IMR-90 (cell line): ENCODE data around the gene PDE11A. TPM values are rescaled to one million over a fixed set of nuclear protein-coding genes. Genes with fewer than 3 reads are reported as not detected.

Experiments used
- ATAC-seq: fragments of 200-7000 bp; cut with Tn5 transposase; 2 replicates; pipeline ENCODE4 v1.9.1; 2020; ENCODE audit warnings: low read depth, mild to moderate bottlenecking, moderate library complexity
- BruUV-seq: library from RNA; stranded (reverse); fragments of 400-500 nt; replicated peaks from 2 replicates; lab custom pipeline; 2021; lab: Mats Ljungman, UMichigan
- CTCF ChIA-PET: fragments of 300-600 bp; formaldehyde crosslinking; extraction: SDS; loops from one replicate; lab custom pipeline; 2021; ENCODE audit warnings: antibody characterized with exemption; lab: Yijun Ruan, JAX
- POLR2A ChIA-PET: fragments of 300-600 bp; sonication (Branson Sonifier 250); formaldehyde crosslinking; loops from one replicate; lab custom pipeline; 2022; ENCODE audit warnings: antibody characterized with exemption; ENCODE audit not compliant: unreplicated experiment; lab: Charles Lee
- DNase-seq: peaks from one replicate; pipeline ENCODE4 v3.0.0; 2013
- H2AFZ ChIP-seq: replicated peaks from 2 replicates; pipeline ENCODE3; 2013; ENCODE audit warnings: low read length, mild to moderate bottlenecking; ENCODE audit not compliant: poor library complexity
- H2AK5ac ChIP-seq: 2 replicates; pipeline ENCODE4 v1.6.1; 2013; ENCODE audit warnings: low read depth, low read length, inconsistent platforms
- H2AK9ac ChIP-seq: replicated peaks from 2 replicates; pipeline ENCODE3; 2013; ENCODE audit warnings: mild to moderate bottlenecking, low read depth, low read length, moderate library complexity; ENCODE audit not compliant: poor library complexity
- H2BK120ac ChIP-seq: 2 replicates; pipeline ENCODE4 v1.6.1; 2013; ENCODE audit warnings: low read depth, low read length, inconsistent platforms
- H2BK15ac ChIP-seq: 3 replicates; pipeline ENCODE4 v1.6.1; 2013; ENCODE audit warnings: low read depth, low read length, inconsistent platforms
- H2BK20ac ChIP-seq: 2 replicates; pipeline ENCODE4 v1.6.1; 2013; ENCODE audit warnings: low read depth, mild to moderate bottlenecking, inconsistent platforms, low read length, moderate library complexity
- H2BK5ac ChIP-seq: 2 replicates; pipeline ENCODE4 v1.6.1; 2013; ENCODE audit warnings: mild to moderate bottlenecking, low read depth, low read length, inconsistent platforms; ENCODE audit not compliant: poor library complexity, severe bottlenecking
- H3K14ac ChIP-seq: replicated peaks from 2 replicates; pipeline ENCODE4 v1.6.1; 2013; ENCODE audit warnings: low read depth, low read length, inconsistent platforms
- H3K18ac ChIP-seq: 2 replicates; pipeline ENCODE4 v1.6.1; 2013; ENCODE audit warnings: low read depth, low read length, control low read depth
- H3K23ac ChIP-seq: 2 replicates; pipeline ENCODE4 v1.6.1; 2013; ENCODE audit warnings: low read depth, low read length, inconsistent platforms
- H3K27ac ChIP-seq: 2 replicates; pipeline ENCODE4 v1.5.1; 2013; ENCODE audit warnings: mild to moderate bottlenecking, control low read depth, low read length; ENCODE audit not compliant: insufficient read depth
- H3K27me3 ChIP-seq: 2 replicates; pipeline ENCODE4 v1.6.1; 2013; ENCODE audit warnings: low read length; ENCODE audit not compliant: control insufficient read depth, insufficient read depth
- H3K36me3 ChIP-seq: 2 replicates; pipeline ENCODE4 v1.6.1; 2013; ENCODE audit warnings: low read length, mixed read lengths; ENCODE audit not compliant: control insufficient read depth, insufficient read depth
- H3K4ac ChIP-seq: 2 replicates; pipeline ENCODE4 v1.6.1; 2013; ENCODE audit warnings: low read depth, low read length, inconsistent platforms
- H3K4me1 ChIP-seq: 2 replicates; pipeline ENCODE4 v1.6.1; 2013; ENCODE audit warnings: low read length, mixed read lengths; ENCODE audit not compliant: control insufficient read depth, insufficient read depth
- H3K4me2 ChIP-seq: 2 replicates; pipeline ENCODE4 v1.6.1; 2013; ENCODE audit warnings: low read depth, mild to moderate bottlenecking, control low read depth, low read length, moderate library complexity
- H3K4me3 ChIP-seq: 2 replicates; pipeline ENCODE4 v1.5.1; 2013; ENCODE audit warnings: low read depth, mild to moderate bottlenecking, control low read depth, low read length, moderate library complexity; ENCODE audit not compliant: insufficient read depth
- H3K56ac ChIP-seq: 2 replicates; pipeline ENCODE4 v1.6.1; 2013; ENCODE audit warnings: low read length, inconsistent platforms; ENCODE audit not compliant: insufficient read depth; ENCODE audit errors: extremely low read depth
- H3K79me1 ChIP-seq, 2 experiments: 2 replicates each; pipeline ENCODE4 v1.6.1; 2013; ENCODE audit warnings: low read length in 2 of 2, inconsistent platforms in 1 of 2, low read depth in 1 of 2
- H3K9ac ChIP-seq: 2 replicates; pipeline ENCODE4 v1.6.1; 2013; ENCODE audit warnings: low read depth, low read length, control low read depth
- H3K9me1 ChIP-seq: 2 replicates; pipeline ENCODE4 v1.6.1; 2013; ENCODE audit warnings: low read length, inconsistent platforms; ENCODE audit not compliant: insufficient read depth
- H3K9me3 ChIP-seq: 2 replicates; pipeline ENCODE4 v1.6.1; 2013; ENCODE audit warnings: low read length; ENCODE audit not compliant: control insufficient read depth, insufficient read depth
- H4K20me1 ChIP-seq: 2 replicates; pipeline ENCODE4 v1.6.1; 2013; ENCODE audit warnings: low read length, inconsistent platforms; ENCODE audit not compliant: insufficient read depth
- H4K5ac ChIP-seq: 2 replicates; pipeline ENCODE4 v1.6.1; 2013; ENCODE audit warnings: mild to moderate bottlenecking, low read depth, low read length, control low read depth
- H4K8ac ChIP-seq, 2 experiments: 2 replicates each; pipeline ENCODE4 v1.6.1; 2013; ENCODE audit warnings: low read depth in 2 of 2, low read length in 2 of 2, control low read depth in 1 of 2, inconsistent platforms in 1 of 2
- H4K91ac ChIP-seq: 2 replicates; pipeline ENCODE4 v1.6.1; 2013; ENCODE audit warnings: low read depth, low read length, inconsistent platforms; ENCODE audit not compliant: insufficient read depth
- BHLHE40 ChIP-seq: fragments of 150-350 bp; IDR thresholded peaks from 2 replicates; pipeline ENCODE4 v1.6.1; 2016; ENCODE audit warnings: mild to moderate bottlenecking, low read depth, low read length
- CHD1 ChIP-seq: IDR thresholded peaks from 2 replicates; pipeline ENCODE4 v1.6.1; 2012; ENCODE audit warnings: low read depth, low read length, improper control_type of control experiment
- ELK1 ChIP-seq: fragments of 150-350 bp; IDR thresholded peaks from 2 replicates; pipeline ENCODE4 v1.6.1; 2016; ENCODE audit warnings: low read depth, mild to moderate bottlenecking, low read length, moderate library complexity, borderline replicate concordance
- FOS ChIP-seq: fragments of 150-350 bp; IDR thresholded peaks from 2 replicates; pipeline ENCODE4 v1.6.1; 2016; ENCODE audit warnings: low read depth, low read length
- RCOR1 ChIP-seq: IDR thresholded peaks from 2 replicates; pipeline ENCODE4 v1.6.1; 2012; ENCODE audit warnings: mild to moderate bottlenecking, low read length, improper control_type of control experiment; ENCODE audit not compliant: insufficient replicate concordance
- RFX5 ChIP-seq: IDR thresholded peaks from 2 replicates; pipeline ENCODE4 v1.8.0; 2012; ENCODE audit warnings: low read depth, mild to moderate bottlenecking, low read length, moderate library complexity
- dilution Hi-C: fragments of 300-500 bp; cut with HindIII; formaldehyde crosslinking; loops from one replicate; pipeline ENCODE4 v1.14.3; 2018; ENCODE audit warnings: low sequenced_read_pairs; ENCODE audit not compliant: unreplicated experiment
- in situ Hi-C: fragments of 300-500 bp; cut with MboI; formaldehyde crosslinking; loops from 3 replicates; pipeline ENCODE4 v1.14.3; 2019; ENCODE audit warnings: low sequenced_read_pairs, inconsistent platforms, mixed read lengths
- intact Hi-C: fragments of 100-400 bp; cut with micrococcal nuclease; formaldehyde crosslinking; loops from 2 replicates; pipeline ENCODE4 v1.10.0; 2022
- polyA plus RNA-seq, 3 experiments: library from polyadenylated mRNA; depleted of rRNA; stranded (reverse); fragments of >200 nt; gene quantifications; 2 replicates each; pipeline ENCODE4 v1.2.3, GENCODE V29; 2012; ENCODE audit warnings: low replicate concordance in 1 of 3
- total RNA-seq: library from RNA; depleted of rRNA; stranded (reverse); fragments of >200 nt; gene quantifications from 2 replicates; pipeline ENCODE4 v1.2.3, GENCODE V29; 2012
- TF ChIP-seq, protein P1 (sequence below): fragments of 150-350 bp; IDR thresholded peaks from 2 replicates; pipeline ENCODE4 v1.6.1; 2017; ENCODE audit warnings: mild to moderate bottlenecking, antibody characterized with exemption, low read length, low read depth

The PDE11A gene
- total and polyA plus RNA-seq, 2 of the 4 experiments (the other 2 are of a cell fraction) = 0.21 to 0.72 TPM

DNA sequence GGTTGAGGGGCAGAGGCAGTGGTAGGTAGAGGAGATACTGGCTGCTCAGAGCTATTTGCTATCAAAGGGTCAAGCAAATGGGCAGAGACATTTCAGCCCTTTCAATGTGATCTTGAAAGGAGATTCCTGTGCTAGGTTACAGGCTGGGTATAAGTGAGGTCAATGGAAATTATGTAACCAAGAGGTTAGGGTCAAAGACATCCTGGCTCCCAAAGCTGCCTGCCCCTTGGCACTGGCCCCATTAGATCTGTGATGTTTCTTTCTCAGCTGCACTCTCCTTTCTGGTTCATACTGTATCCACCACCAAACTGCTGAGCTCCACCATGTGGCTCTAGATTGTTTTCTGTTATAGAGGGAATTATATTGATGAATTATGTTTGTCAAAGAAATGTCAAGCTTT lies 479.6 kb downstream of the PDE11A start:
- H2AK9ac ChIP-seq = no peak overlapping the region
- H2AFZ ChIP-seq = no peak overlapping the region
- no peaks in the 10 kb centered on the region for H3K36me3 ChIP-seq
- no peaks in the 10 kb centered on the region for H4K20me1 ChIP-seq
- H3K56ac ChIP-seq = no peak overlapping the region
- DNase-seq = no peak
- H3K27me3 ChIP-seq = peaks cover 4% of the 10 kb centered on the region; the same call in 1 of the 2 replicates
- H4K91ac ChIP-seq = no peak overlapping the region
- in situ Hi-C loops = no loop called here
- H2AK5ac ChIP-seq = no peak overlapping the region
- TF ChIP-seq RCOR1 = no peak
- no peak for TF ChIP-seq FOS
- TF ChIP-seq BHLHE40 = no peak
- no peak for TF ChIP-seq ELK1
- no peak for TF ChIP-seq RFX5
- TF ChIP-seq, protein P1, sequence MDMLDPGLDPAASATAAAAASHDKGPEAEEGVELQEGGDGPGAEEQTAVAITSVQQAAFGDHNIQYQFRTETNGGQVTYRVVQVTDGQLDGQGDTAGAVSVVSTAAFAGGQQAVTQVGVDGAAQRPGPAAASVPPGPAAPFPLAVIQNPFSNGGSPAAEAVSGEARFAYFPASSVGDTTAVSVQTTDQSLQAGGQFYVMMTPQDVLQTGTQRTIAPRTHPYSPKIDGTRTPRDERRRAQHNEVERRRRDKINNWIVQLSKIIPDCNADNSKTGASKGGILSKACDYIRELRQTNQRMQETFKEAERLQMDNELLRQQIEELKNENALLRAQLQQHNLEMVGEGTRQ = no peak
- TF ChIP-seq CHD1 = no peak
- no peak overlapping the region for H2BK5ac ChIP-seq
- H3K9me3 ChIP-seq = no peaks in the 10 kb centered on the region
- H3K4ac ChIP-seq = no peak overlapping the region
- H3K14ac ChIP-seq = no peak overlapping the region
- dilution Hi-C loops = no loop called here
- no peak overlapping the region for H3K9ac ChIP-seq
- no peak overlapping the region for H3K23ac ChIP-seq
- ChIA-PET CTCF (interaction anchor here (0.5 to 1.0 kb wide), 2 partner anchors 12 to 169 kb away, joined by 3 to 4 read pairs; no protein-coding TSS in a partner anchor), POLR2A (no interaction called here)
- H3K4me2 ChIP-seq = no peak overlapping the region
- BruUV-seq = no TSS peak
- no peak overlapping the region for H4K8ac ChIP-seq
- no peaks in the 10 kb centered on the region for H3K79me1 ChIP-seq
- H3K9me1 ChIP-seq = no peaks in the 10 kb centered on the region
- no peak overlapping the region for H4K5ac ChIP-seq
- no peak overlapping the region for H2BK120ac ChIP-seq
- no peak overlapping the region for H3K18ac ChIP-seq
- intact Hi-C loops = no loop called here
- H2BK15ac ChIP-seq = no peak overlapping the region
- no peak overlapping the region for H2BK20ac ChIP-seq
- H3K4me1 ChIP-seq = no peaks in the 10 kb centered on the region
- H3K4me3 ChIP-seq = no peak overlapping the region
- ATAC-seq = no peak
- no peak overlapping the region for H3K27ac ChIP-seq
